HG03457 (cell line): ENCODE data around the gene ANKRD24.
"Not testable (repeated sequence)": the region's sequence is repeated elsewhere in the genome, so short reads cannot be mapped to it uniquely, and the experiment has no call there.

ENCODE experiments used
- ATAC-seq: cut with Tn5 transposase; IDR thresholded peaks from one replicate; pipeline ENCODE4 v1.9.1; 2021; ENCODE audit warnings: moderate number of reproducible peaks; ENCODE audit not compliant: unreplicated experiment

The ANKRD24 gene

GRCh38 chr19:4173479-4174212 is 8.8 kb upstream of the ANKRD24 start:
- ATAC-seq: no peak

DNA sequence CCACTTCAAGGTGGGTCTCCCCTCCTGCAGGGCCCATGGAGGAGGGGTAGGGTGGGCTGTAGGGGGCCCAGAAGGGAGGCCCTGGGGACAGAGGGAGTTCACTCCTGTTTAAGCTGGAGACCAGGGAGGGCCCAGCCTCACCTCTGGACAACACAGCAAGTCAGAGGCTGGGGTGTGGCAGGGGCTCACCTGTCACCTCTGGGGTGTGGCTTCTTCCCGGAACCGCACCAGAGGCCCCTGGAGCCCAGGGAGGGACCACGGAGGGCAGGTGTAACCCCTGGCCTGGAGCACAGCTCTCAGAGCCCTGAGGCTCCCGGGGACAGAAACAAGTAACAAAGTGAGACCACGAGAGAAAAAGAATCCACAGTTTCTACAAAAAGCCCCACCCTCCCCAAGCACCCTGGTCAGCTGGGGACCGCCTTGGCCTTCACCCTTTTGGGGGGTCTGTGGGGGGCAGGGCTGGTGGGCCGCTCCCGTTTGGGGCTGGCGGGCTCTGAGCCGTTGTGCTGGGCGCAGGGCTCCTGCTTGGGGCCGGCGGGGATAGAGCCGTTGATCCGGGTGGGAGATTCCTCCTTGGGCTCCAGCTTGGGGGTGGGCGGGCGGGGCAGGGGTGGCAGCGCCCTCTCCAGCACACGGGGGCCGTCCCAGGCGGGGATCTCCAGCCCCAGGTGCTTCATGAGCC is 8.1 kb upstream of the ANKRD24 start:
- no peak for ATAC-seq

GRCh38 chr19:4174895-4175668 is 7.4 kb upstream of the ANKRD24 start:
- no peak for ATAC-seq

GRCh38 chr19:4175669-4175931 is 6.9 kb upstream of the ANKRD24 start:
- ATAC-seq: no peak

- no peak for ATAC-seq
Measured at GRCh38 chr19:4177146-4177545, 5.3 kb upstream of the ANKRD24 start.

DNA sequence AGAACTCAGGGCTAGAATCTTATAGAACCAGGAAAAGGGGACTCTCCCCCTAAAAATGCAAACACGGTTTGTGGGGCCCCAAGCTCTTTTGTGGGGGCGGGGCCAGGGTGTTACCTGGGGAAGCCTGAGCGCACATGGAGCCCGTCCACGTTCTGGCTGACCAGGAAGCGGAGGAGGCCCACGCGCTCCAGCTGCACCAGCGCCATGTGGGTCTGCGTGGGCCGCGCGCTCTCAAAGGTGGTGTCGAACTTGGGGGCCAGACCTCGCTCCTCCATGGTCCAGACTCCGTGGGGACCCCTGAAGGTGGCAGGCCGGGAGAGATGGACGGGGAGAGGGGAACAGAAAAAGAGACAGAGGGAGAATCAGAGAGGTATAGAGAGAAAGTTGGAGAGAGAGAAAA is 3.5 kb upstream of the ANKRD24 start:
- no peak for ATAC-seq

DNA sequence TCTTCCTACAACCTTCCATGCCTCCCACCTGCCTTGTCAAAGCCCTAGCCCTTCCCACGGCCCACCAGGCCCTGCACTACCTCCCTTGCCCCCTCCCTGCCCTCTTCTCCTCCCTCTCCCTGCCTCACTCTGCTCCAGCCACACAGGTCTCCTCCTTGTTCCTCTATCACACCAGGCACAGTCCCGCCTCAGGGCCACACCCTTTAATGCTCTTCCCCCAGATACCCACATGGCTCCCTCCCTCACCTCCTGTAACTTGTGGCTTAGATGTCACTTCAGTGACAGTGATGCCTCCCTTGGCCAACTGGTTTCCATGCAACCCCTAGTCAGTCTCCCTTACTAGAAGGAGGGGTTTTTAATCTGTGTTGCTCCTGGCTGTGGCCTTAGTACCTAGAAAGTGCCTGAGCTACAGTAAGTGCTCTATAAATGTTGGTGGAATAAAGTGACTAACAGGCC is 1.4 kb upstream of the ANKRD24 start:
- no peak for ATAC-seq

- ATAC-seq: no peak
Measured at GRCh38 chr19:4183967-4184717, 1.7 kb downstream of the ANKRD24 start.

DNA sequence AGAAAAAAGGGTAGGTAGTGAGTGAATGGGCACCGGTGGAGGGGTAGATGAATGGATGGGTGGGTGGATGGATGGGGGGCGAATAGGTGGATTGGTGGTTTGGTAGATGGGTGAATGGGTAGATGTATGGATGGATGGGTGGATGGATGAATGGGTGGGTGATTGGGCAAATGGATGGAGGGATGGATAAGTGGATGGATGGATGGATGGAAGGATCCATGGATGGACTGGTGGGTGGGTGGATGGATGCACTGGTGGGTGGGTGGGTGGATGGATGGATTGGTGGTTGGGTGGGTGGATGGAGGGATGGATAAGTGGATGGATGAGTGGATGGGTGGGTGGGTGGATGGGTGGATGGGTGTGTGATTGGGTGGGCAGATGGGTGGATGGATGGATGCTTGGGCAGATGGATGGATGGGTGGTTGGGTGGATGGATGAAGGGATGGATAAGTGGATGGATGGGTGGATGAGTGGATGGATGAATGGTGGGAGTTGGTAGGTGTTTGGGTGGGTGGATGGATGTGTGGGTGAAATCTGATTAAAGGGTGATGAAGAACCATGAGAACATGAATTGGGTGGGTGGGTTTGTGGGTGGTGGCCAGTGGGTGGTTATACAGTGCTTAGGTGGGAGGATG is 2.3 kb downstream of the ANKRD24 start:
- ATAC-seq: no peak

- no peak for ATAC-seq
Measured at GRCh38 chr19:4185413-4186086, 3.1 kb downstream of the ANKRD24 start.

DNA sequence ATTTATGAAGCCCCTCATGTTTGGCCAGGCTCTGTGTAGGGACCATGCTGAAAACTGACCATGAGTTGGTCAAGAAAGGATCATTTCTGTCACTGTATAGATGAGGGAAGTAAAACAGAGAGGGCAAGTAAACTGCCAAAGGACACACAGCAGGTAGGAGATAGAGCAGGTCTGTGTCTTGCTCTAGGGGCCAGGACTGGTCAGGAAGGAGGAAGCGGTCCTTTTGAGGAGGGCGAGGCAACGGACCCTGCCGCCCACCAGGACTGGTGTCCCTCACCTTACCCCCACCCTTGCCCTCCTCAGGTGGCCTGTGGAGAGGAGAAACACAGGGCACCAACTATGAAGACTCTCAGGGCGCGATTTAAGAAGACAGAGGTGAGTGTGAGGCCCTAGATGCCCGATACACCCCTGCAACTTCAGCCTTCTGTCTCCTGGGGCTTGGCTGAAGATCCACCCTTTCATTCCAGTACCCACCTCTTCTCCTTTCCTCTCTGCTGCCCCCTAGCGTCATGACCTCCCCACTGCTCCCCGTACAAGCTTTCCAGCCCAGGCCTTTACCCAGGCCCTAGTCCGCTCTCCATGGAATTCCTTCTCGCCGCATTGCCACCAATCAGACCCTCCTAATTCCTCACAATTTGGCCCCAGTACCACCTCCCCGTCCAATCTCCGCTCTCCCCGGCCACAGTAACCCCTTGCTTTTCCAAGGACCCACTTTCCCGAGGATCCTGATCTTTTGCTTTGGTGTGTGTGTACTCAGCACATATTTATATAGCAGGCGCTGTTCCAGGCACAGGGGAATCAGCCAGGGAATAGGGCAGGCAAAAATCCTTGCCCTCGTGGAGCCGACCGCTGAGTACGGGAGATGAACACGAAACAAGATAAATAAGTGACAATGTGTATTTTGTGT is 3.9 kb downstream of the ANKRD24 start:
- no peak for ATAC-seq

DNA sequence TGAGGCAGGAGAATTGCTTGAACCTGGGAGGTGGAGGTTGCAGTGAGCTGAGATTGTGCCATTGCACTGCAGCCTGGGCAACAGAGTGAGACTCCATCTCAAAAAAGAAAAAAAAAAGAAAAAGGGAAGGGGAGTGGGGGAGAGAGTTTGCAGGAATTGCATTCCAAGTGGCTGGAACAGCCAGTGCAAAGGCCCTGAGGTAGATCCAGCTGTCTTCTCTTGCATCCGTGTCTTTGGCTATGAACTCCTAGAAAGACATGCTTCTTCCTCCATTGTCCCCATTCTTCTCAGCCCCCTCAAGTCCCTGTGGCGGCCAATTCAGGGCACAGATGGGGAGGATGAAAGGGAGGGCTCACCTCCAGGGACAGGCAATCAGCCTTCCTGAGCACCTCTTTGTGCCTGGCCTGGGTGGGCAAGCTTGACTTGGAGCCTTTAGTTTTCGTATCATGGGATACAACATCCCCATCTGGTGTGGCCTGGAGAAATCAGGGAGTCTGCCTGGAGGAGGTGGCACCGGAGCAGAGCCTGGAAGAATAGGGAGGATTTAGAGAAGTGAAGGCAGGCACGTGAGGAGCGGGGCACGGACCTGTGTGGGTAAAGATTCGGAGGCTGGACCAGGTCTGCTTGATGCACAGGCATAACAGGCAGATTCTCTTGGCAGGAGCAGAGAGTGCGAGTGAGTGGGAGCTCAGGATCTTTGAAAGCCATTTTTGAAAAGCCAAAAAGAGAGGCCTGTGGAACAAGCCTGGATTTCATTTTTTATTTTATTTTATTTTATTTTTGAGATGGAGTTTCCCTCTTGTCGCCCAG is 5.0 kb downstream of the ANKRD24 start:
- ATAC-seq: no peak

- ATAC-seq: no peak
Measured at GRCh38 chr19:4189641-4190040, 7.2 kb downstream of the ANKRD24 start.

GRCh38 chr19:4192537-4192936 is 10.0 kb downstream of the ANKRD24 start:
- not testable (repeated sequence) for ATAC-seq

DNA sequence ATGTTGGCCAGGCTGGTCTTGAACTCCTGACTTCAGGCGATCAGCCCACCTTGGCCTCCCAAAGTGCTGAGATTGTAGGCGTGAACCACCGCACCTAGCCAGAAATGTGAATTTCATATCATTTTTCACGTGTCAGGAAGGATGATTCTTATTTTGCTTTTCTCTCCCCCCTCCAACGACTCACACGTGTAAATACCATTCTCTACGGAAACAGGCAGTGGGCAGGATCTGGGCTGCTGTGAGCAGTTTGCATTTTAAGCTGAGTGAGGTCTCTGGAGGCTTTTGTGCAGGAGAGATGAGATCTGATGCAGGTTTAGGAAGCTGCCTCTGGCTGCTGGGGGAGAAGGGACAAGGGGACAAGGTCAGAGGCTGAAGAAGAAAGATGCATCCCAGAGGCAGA is 11.9 kb downstream of the ANKRD24 start:
- no peak for ATAC-seq

- ATAC-seq: no peak
Measured at GRCh38 chr19:4196009-4196408, 13.5 kb downstream of the ANKRD24 start.

DNA sequence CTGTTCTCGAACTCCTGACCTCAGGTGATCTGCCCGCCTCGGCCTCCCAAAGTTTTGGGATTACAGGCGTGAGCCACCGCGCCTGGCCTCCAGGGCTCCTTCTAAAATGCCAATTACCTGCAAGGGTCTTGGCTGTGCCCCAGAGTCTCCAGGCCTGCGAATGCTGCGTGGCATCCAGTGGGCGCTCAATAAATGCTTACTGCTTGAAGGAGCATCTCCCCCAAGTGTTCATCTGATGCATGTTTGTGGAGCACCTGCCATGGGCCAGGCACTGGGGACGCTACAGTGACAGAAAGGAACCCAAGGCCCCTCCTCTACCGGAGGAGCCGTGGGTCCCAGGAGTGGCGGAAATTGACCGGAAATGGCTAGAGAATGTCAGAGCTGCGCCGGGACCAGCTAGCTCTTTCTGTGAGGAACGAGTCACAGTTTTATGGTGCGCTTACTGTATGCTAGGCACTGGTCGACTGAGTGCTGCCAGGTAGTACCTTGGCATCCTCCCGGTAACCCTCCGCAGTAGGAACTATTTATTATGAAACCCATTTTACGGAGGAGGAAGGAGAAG is 14.2 kb downstream of the ANKRD24 start:
- no peak for ATAC-seq

DNA sequence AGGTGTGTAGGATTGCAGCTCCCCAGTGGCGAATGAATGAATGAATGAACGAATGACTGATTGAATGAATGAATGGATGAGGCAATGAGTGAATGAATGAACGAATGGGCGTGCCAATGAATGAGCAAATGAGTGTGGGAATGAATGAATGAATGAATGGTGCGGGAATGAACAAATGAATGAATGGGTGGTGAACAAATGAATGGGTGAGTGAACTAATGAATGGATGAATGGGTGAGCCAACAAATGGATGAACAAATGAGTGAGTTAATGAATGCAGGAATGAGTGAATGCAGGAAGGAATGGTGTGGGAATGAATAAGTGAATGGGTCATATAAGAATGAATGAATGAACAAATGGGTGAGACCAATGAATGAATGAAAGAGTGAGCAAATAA is 14.7 kb downstream of the ANKRD24 start:
- ATAC-seq: no peak
